ENCODE measurements around the gene SFXN3. TPM values are rescaled to one million over a fixed set of nuclear protein-coding genes. Genes with fewer than 3 reads are reported as not detected.

Gene SFXN3
- total and polyA plus RNA-seq, 2 of the 13 experiments (the other 11 are each of a cell fraction or from before 2014, with no cell fraction given) = 16.8 to 71.5 TPM

GRCh38 chr10:101031796-101032636, 982 bp downstream of the SFXN3 start (continued):
- no peak for TF ChIP-seq ZNF142 (CRISPR knock-in tag; IDR thresholded peaks at IDR 0.05)
- TF ChIP-seq PAXIP1 (CRISPR knock-in tag; conservative IDR thresholded peaks at IDR 0.05) = no peak
- TF ChIP-seq RARG (CRISPR knock-in tag; IDR thresholded peaks at IDR 0.05; ENCODE audit: low read depth) = no peak
- peak; percentile 61 for TF ChIP-seq SIX1 (CRISPR knock-in tag; IDR thresholded peaks at IDR 0.05; ENCODE audit: borderline replicate concordance)
- TF ChIP-seq AKAP8 (CRISPR knock-in tag; IDR thresholded peaks at IDR 0.05) = no peak
- TF ChIP-seq ZNF709 (CRISPR knock-in tag; IDR thresholded peaks at IDR 0.05) = no peak
- no peak for TF ChIP-seq ZNF354B (CRISPR knock-in tag; IDR thresholded peaks at IDR 0.05)
- TF ChIP-seq FOXO1 (CRISPR knock-in tag; IDR thresholded peaks at IDR 0.05) = peak; percentile 44; the same call in 1 of the 2 replicates
- TF ChIP-seq ZNF3 (CRISPR knock-in tag; IDR thresholded peaks at IDR 0.05) = no peak
- 0 out of 2 replicates have a peak, but pooled peaks have one; percentile 30 for TF ChIP-seq ARID5B (CRISPR knock-in tag; IDR thresholded peaks at IDR 0.05)
- TF ChIP-seq SAP130 (CRISPR knock-in tag; IDR thresholded peaks at IDR 0.05; ENCODE audit: low read depth) = peak; percentile 61; the same call in 1 of the 2 replicates
- TF ChIP-seq GATAD2A (CRISPR knock-in tag; IDR thresholded peaks at IDR 0.05) = 0 out of 2 replicates have a peak, but pooled peaks have one; percentile 1
- TF ChIP-seq GMEB1 (CRISPR knock-in tag; IDR thresholded peaks at IDR 0.05; ENCODE audit: borderline replicate concordance) = peak; percentile 7; the same call in 1 of the 2 replicates
- TF ChIP-seq MED1 (CRISPR knock-in tag; IDR thresholded peaks at IDR 0.05) = no peak
